Activated CD4-positive, alpha-beta memory T cell treated with anti-CD3 and anti-CD28 coated beads, Interleukin-2, amount 10 ng/mL, durations not matched to agents 7 days and 5 days (primary cell): ENCODE data around the gene IKZF3. TPM values are rescaled to one million over a fixed set of nuclear protein-coding genes. Genes with fewer than 3 reads are reported as not detected.
"Not testable (repeated sequence)": the region's sequence is repeated elsewhere in the genome, so short reads cannot be mapped to it uniquely, and the experiment has no call there.

ENCODE experiments used
- CTCF ChIA-PET: fragments of 350-600 bp; sonication (Branson Sonifier 250); formaldehyde crosslinking; loops from one replicate; lab custom pipeline; 2021; ENCODE audit warnings: antibody characterized with exemption, inconsistent platforms; lab: Charles Lee
- POLR2A ChIA-PET: fragments of 350-600 bp; sonication (Branson Sonifier 250); formaldehyde crosslinking; loops from one replicate; lab custom pipeline; 2021; ENCODE audit warnings: antibody characterized with exemption; lab: Charles Lee
- DNase-seq: peaks from one replicate; pipeline ENCODE4 v3.0.0-alpha.2; 2020
- H3K27ac Mint-ChIP-seq: one replicate; pipeline ENCODE4 v1.8.0; 2021; ENCODE audit warnings: mild to moderate bottlenecking, mixed read lengths
- H3K27me3 Mint-ChIP-seq: one replicate; pipeline ENCODE4 v1.8.0; 2021; ENCODE audit warnings: mixed read lengths
- H3K36me3 Mint-ChIP-seq: one replicate; pipeline ENCODE4 v1.8.0; 2021; ENCODE audit warnings: low read depth, mixed read lengths
- H3K4me1 Mint-ChIP-seq: one replicate; pipeline ENCODE4 v1.8.0; 2021; ENCODE audit warnings: mixed read lengths
- H3K4me3 Mint-ChIP-seq: one replicate; pipeline ENCODE4 v1.8.0; 2021; ENCODE audit warnings: mild to moderate bottlenecking, mixed read lengths
- H3K9me3 Mint-ChIP-seq: one replicate; pipeline ENCODE4 v1.8.0; 2021; ENCODE audit warnings: mixed read lengths
- total RNA-seq, 2 experiments: library from RNA; stranded (reverse); gene quantifications; one replicate each; pipeline ENCODE4 v1.2.3, GENCODE V29; 2021

Gene IKZF3
- total RNA-seq, 2 experiments from 2014 or later = 37.9 to 38.2 TPM

DNA sequence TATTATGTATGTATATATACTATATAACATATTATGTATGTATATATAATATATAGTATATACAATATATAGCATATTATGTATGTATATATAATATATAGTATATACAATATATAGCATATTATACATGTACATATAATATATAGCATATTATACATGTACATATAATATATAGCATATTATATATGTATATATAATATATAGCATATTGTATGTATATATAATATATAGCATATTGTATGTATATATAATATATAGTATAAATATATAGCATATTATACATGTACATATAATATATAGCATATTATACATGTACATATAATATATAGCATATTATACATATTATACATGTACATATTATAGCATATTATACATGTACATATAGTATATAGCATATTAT is 13.9 kb downstream of the IKZF3 start:
- H3K9me3 Mint-ChIP-seq, CTCF ChIA-PET, POLR2A ChIA-PET, DNase-seq, H3K4me3 Mint-ChIP-seq, H3K27me3 Mint-ChIP-seq, H3K27ac Mint-ChIP-seq: not testable (repeated sequence)
- H3K4me1 Mint-ChIP-seq = peaks cover 33% of the 10 kb centered on the region
- H3K36me3 Mint-ChIP-seq = peaks cover 16% of the 10 kb centered on the region

DNA sequence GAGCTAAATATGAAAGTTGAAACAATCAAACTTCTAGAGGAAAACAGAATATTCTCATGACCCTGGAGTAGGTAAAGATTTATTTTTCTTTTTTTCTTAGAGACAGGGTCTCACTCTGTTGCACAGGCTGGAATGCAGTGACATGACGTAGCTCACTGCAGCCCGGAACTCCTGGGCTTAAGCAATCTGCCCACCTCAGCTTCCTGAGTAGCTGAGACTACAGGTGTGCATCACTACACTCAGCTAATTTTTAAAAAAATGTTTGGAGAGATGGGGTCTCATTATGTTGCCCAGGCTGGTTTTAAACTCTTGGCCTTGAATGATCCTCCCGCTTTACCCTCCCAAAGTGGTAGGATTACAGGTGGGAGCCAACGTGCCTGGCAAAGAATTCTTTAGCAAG is 15.5 kb downstream of the IKZF3 start:
- no peak for DNase-seq
- Mint-ChIP-seq H3K4me3 (no peak overlapping the region), H3K4me1 (peaks cover 41% of the 10 kb centered on the region), H3K27me3 (no peaks in the 10 kb centered on the region), H3K27ac (no peak overlapping the region), H3K9me3 (no peaks in the 10 kb centered on the region), H3K36me3 (peaks cover 15% of the 10 kb centered on the region)
- ChIA-PET POLR2A (interaction anchor here (0.8 to 1.2 kb wide), 3 partner anchors 14 to 53 kb away, joined by 3 read pairs; no protein-coding TSS in a partner anchor), CTCF (interaction anchor here (0.6 to 1.5 kb wide), 2 partner anchors 25 to 227 kb away, joined by 5 to 6 read pairs; no protein-coding TSS in a partner anchor)

DNA sequence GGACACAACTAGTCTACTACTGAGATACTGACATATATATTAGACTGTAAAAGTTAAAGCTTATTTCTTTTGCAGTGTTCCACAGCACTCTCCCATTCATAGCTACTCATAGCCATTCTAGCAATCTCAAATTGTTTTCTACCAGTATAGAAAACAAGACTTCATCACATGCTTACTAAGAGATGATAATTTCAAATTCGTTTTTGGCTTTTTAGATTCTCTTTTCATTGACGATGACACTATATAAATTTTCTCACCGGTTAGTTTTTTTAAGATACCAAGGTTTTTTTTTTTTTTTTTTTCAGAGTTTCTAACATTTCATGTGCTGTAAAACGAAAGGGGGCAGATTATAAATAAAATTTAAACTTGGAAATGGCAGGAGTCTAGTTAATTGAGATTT is 17.9 kb downstream of the IKZF3 start:
- Mint-ChIP-seq H3K27me3 (no peaks in the 10 kb centered on the region), H3K4me1 (peaks cover 44% of the 10 kb centered on the region), H3K36me3 (peaks cover 19% of the 10 kb centered on the region), H3K4me3 (no peak overlapping the region), H3K9me3 (no peaks in the 10 kb centered on the region), H3K27ac (no peak overlapping the region)
- CTCF ChIA-PET = interaction anchor here (0.6 to 1.2 kb wide), 5 partner anchors 11 to 413 kb away, joined by 3 to 5 read pairs (median 4); partner anchors contain the start of genes MIEN1 and PSMD3
- POLR2A ChIA-PET = interaction anchor here (0.8 to 2.0 kb wide), 4 partner anchors 12 to 80 kb away, joined by 3 to 8 read pairs (median 3); no protein-coding TSS in a partner anchor
- no peak for DNase-seq

DNA sequence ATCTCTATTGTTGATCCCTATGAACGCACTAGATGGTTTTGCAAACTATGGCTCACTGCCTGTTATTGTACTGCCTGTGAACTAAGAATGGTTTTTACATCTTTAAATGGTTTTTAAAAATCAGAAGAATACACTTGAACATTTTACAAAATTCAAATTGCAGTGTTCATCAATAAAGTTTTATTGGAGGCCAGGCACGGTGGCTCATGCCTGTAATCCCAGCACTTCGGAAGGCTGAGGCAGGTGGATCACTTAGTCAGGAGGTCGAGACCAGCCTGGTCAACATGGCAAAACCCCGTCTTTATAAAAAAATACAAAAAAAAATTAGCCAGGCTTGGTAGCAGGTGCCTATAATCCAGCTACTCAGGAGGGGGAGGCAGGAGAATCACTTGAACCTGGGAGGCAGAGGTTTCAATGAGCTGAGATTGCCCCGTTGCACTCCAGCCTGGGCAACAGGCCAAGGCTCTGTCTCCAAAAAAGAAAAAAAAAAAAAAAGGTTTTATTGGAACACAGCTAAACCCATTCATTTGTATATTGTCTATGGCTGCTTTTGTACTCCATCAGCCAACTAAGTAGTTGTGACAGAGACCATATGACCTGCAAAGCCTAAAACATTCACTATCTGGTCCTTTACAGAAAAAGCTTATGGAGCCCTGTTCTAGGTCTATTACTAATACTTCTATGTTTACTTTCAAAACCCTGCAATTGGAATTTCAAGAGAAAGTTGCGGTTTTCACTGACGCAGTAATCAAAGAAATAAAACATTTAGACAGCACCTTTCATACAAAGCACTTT is 18.9 kb downstream of the IKZF3 start:
- POLR2A ChIA-PET = no interaction called here
- Mint-ChIP-seq H3K9me3 (no peaks in the 10 kb centered on the region), H3K27ac (no peak overlapping the region), H3K4me1 (peaks cover 47% of the 10 kb centered on the region), H3K36me3 (peaks cover 28% of the 10 kb centered on the region), H3K4me3 (no peak overlapping the region), H3K27me3 (no peaks in the 10 kb centered on the region)
- CTCF ChIA-PET = interaction anchor here (0.7 to 1.0 kb wide), 3 partner anchors 10 to 521 kb away, joined by 3 to 4 read pairs (median 3); no protein-coding TSS in a partner anchor
- no peak for DNase-seq

DNA sequence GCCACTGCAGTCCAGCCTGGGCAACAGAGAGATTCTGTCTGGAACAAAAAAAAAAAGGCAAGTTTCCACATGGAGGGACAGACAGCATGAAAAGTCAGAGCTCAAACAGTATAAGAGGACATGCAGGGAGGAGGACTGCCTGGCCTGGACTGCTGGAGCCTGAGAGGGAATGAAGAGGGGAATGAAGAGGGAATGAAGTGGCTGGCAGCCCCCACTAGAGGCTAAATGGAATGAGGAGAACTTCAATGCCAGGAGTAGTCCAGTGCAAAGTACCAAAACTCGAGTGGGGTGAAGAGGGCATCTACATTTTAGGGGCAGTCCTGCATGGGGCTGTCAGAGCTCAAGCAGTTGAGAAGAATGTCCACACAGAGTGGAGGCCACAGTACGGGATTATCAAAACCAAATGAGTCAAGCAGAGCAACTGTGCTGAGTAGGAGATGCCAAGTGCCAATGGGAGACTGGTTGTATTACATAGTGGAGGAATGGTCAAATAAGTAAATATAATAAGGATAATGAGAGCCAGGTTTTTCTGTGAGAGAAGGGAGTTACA is 22.9 kb downstream of the IKZF3 start:
- ChIA-PET POLR2A (no interaction called here), CTCF (no interaction called here)
- H3K27me3 Mint-ChIP-seq = no peaks in the 10 kb centered on the region
- H3K27ac Mint-ChIP-seq = no peak overlapping the region
- peaks cover 44% of the 10 kb centered on the region for H3K36me3 Mint-ChIP-seq
- no peak for DNase-seq
- H3K4me3 Mint-ChIP-seq = no peak overlapping the region
- H3K9me3 Mint-ChIP-seq = peaks cover 12% of the 10 kb centered on the region
- peaks cover 30% of the 10 kb centered on the region for H3K4me1 Mint-ChIP-seq

DNA sequence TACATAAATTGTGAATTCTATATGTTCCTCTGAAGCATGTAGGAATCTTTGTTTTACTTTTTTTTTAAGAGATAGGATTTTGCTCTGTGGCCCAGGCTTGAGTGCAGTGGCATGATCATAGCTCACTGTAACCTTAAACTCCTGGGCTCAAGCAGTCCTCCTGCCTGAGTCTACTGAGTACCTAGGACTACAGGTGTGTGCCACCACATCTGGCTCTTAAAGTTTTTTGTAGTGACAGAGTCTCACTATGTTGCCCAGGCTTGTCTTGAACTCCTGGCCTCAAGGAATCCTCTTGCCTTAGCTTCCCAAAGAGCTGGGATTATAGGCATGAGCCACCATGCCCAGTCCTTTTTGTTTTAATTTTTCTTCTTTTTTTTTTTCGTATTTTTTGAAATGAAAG is 25.3 kb downstream of the IKZF3 start:
- no peak for DNase-seq
- ChIA-PET CTCF (no interaction called here), POLR2A (no interaction called here)
- Mint-ChIP-seq H3K36me3 (peaks cover 54% of the 10 kb centered on the region), H3K4me1 (peaks cover 22% of the 10 kb centered on the region), H3K4me3 (no peak overlapping the region), H3K9me3 (peaks cover 23% of the 10 kb centered on the region), H3K27ac (no peak overlapping the region), H3K27me3 (no peaks in the 10 kb centered on the region)

DNA sequence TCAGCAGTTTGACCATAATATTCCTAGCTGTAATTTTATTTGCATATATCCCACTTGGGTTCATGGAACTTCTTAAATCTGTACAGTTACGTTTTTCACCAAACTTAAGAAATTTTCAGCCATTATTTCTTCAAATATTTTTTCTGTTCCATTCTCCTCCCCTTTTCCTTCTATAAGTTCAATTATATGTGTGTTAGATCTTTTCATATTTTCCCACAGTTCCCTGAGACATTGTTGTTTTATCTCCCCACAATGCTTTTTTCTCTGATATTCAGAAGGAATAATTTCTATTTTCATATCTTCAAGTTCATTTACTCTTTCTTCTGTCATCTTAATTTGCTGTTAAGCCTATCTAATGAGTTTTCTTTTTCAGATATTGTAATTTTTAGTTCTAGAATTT is 26.1 kb downstream of the IKZF3 start:
- CTCF ChIA-PET = no interaction called here

DNA sequence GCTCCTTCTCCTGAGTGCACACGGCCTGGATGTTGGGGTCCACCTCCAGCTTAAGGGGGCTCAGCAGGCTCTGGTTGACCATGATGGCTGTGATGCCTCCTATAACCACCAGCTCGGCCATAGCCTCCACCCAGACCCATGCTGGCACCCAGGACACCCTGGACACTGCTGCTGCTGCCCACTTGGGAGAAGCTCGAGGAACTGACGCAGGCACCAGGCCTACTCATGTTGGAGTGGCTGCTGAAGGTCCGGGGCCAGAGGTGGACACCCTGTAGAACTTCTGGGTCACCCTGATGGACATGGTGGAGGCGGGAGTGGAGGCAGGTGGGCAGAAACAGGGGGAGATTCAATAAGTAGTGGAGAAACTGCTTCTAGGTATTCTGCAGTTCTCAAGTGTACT is 28.0 kb downstream of the IKZF3 start:
- no peaks in the 10 kb centered on the region for H3K27me3 Mint-ChIP-seq
- H3K36me3 Mint-ChIP-seq = peaks cover 48% of the 10 kb centered on the region
- H3K9me3 Mint-ChIP-seq = peaks cover 23% of the 10 kb centered on the region
- no peak for DNase-seq
- H3K4me3 Mint-ChIP-seq = no peak overlapping the region
- POLR2A ChIA-PET = interaction anchor here (1.0 to 1.8 kb wide), 3 partner anchors 16 to 29 kb away, joined by 3 to 4 read pairs (median 4); no protein-coding TSS in a partner anchor
- CTCF ChIA-PET = no interaction called here
- H3K4me1 Mint-ChIP-seq = peaks cover 5% of the 10 kb centered on the region
- no peak overlapping the region for H3K27ac Mint-ChIP-seq

More for the DNA sequence above, 26.1 kb downstream of the IKZF3 start:
- no peak overlapping the region for H3K27ac Mint-ChIP-seq
- DNase-seq = no peak
- peaks cover 23% of the 10 kb centered on the region for H3K9me3 Mint-ChIP-seq
- no peak overlapping the region for H3K4me3 Mint-ChIP-seq
- POLR2A ChIA-PET = interaction anchor here (0.7 kb wide), 1 partner anchor 24 kb away, joined by 3 read pairs; no protein-coding TSS in a partner anchor
- peaks cover 54% of the 10 kb centered on the region for H3K36me3 Mint-ChIP-seq
- H3K27me3 Mint-ChIP-seq = no peaks in the 10 kb centered on the region
- peaks cover 14% of the 10 kb centered on the region for H3K4me1 Mint-ChIP-seq

DNA sequence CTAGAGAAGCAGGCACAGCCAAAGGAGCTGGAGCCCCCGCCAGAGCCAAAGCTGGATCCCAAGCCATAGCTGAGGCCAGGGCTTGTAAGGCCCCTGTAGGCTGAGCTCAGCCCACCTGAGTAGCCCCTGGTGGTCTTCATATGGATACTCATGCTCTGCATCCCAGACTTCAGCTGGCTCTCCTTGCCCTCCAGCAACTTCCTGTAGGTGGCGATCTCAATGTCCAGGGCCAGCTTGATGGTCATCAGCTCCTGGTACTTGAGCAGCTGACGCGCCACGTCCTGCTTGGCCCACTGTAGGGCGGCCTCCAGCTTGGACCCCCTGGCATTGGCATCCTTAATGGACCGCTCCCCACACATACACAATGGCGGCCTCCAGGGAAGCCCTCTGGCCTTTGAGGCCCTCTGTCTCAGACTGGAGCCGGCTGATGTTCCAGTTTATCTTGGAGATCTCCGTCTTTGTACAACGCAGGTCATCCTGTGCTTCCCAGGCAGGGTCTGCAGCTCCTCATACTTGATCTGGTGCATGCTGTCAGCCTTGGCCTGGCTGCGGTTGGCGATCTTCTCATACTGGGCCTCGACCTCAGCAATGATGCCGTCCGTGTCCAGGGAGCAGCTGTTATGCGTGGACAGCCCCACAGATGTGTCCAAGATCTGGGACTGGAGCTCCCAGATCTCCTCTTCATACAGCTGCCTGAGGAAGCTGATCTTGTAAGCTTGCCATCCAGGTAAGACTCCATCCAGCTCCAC is 28.9 kb downstream of the IKZF3 start:
- no peak for DNase-seq
- POLR2A ChIA-PET = interaction anchor here (1.0 to 1.8 kb wide), 4 partner anchors 12 to 28 kb away, joined by 3 to 4 read pairs (median 4); no protein-coding TSS in a partner anchor
- CTCF ChIA-PET = interaction anchor here (1.2 kb wide), 1 partner anchor 11 kb away, joined by 3 read pairs; no protein-coding TSS in a partner anchor
- no peak overlapping the region for H3K4me3 Mint-ChIP-seq
- H3K4me1 Mint-ChIP-seq = peaks cover 3% of the 10 kb centered on the region
- no peaks in the 10 kb centered on the region for H3K27me3 Mint-ChIP-seq
- H3K27ac Mint-ChIP-seq = no peak overlapping the region
- H3K9me3 Mint-ChIP-seq = peaks cover 23% of the 10 kb centered on the region
- peaks cover 44% of the 10 kb centered on the region for H3K36me3 Mint-ChIP-seq

DNA sequence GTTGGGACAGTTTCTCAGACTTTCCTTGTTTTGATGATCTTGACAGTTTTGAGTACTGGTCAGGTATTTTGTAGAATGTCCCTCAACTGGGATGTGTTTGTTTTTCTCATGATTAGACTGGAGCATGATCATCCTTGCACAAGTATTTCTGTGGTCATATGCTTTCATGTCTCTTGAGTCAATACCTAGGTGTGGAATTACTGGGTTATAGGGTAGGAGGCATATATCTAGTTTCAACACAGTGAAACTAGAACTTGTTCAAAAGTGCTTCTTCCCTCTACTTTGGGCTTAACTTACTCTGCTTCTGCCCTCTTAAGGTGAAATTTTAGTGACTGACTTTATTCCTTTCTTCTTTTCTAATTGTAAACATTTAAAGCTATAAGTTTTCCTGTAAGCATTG is 30.1 kb downstream of the IKZF3 start:
- no peak for DNase-seq
- H3K4me3 Mint-ChIP-seq = no peak overlapping the region
- peaks cover 37% of the 10 kb centered on the region for H3K36me3 Mint-ChIP-seq
- H3K27ac Mint-ChIP-seq = no peak overlapping the region
- H3K27me3 Mint-ChIP-seq = no peaks in the 10 kb centered on the region
- POLR2A ChIA-PET = interaction anchor here (0.7 to 1.1 kb wide), 2 partner anchors 8 to 64 kb away, joined by 3 read pairs; no protein-coding TSS in a partner anchor
- CTCF ChIA-PET = interaction anchor here (1.2 kb wide), 1 partner anchor 12 kb away, joined by 3 read pairs; no protein-coding TSS in a partner anchor
- H3K9me3 Mint-ChIP-seq = peaks cover 20% of the 10 kb centered on the region
- peaks cover 3% of the 10 kb centered on the region for H3K4me1 Mint-ChIP-seq

DNA sequence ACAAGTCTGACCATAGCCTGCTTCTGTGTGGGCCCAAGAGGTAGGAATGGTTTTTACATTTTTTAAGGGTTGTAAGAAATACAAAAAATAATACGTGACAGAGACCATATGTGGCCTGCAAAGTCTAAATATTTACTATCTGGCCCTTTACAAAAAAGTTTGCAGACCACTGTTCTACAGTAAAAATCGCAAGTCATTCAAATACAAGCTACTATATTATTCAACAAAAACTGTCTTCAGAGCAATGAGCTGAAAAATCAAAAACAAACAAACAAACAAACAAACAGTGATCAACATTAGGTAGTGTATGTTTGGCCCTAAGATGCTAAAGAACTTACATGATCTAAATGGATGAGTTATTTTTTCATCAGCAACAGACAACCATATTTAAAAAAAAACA is 32.5 kb downstream of the IKZF3 start:
- no peak for DNase-seq
- H3K4me1 Mint-ChIP-seq = peaks cover 3% of the 10 kb centered on the region
- POLR2A ChIA-PET = interaction anchor here (1.0 kb wide), 1 partner anchor 17 kb away, joined by 3 read pairs; no protein-coding TSS in a partner anchor
- H3K27ac Mint-ChIP-seq = no peak overlapping the region
- CTCF ChIA-PET = interaction anchor here (0.6 kb wide), 1 partner anchor 145 kb away, joined by 3 read pairs; no protein-coding TSS in a partner anchor
- H3K36me3 Mint-ChIP-seq = peaks cover 44% of the 10 kb centered on the region
- peaks cover 13% of the 10 kb centered on the region for H3K9me3 Mint-ChIP-seq
- H3K27me3 Mint-ChIP-seq = no peaks in the 10 kb centered on the region
- no peak overlapping the region for H3K4me3 Mint-ChIP-seq

DNA sequence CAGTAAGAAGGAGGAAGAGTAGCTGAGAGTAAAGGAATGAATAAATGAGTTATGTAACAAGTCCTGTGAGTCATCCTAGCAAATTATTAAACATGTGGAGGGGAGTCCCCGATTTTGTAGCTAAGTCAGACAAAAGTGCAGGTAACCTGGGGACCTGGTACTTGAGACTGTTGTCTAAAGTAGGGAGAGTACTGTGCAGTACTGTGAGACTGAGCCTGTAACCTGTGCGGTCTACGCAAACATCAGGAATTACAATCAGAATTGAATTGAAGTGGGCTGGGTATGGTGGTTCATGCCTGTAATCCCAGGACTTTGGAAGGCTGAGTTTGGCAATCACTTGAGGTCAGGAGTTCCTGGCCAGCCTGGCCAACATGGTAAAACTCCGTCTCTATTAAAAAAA is 35.7 kb downstream of the IKZF3 start:
- no peak for DNase-seq
- CTCF ChIA-PET = no interaction called here
- POLR2A ChIA-PET = no interaction called here
- H3K27ac Mint-ChIP-seq = no peak overlapping the region
- peaks cover 61% of the 10 kb centered on the region for H3K36me3 Mint-ChIP-seq
- peaks cover 24% of the 10 kb centered on the region for H3K9me3 Mint-ChIP-seq
- peaks cover 7% of the 10 kb centered on the region for H3K4me1 Mint-ChIP-seq
- no peaks in the 10 kb centered on the region for H3K27me3 Mint-ChIP-seq
- no peak overlapping the region for H3K4me3 Mint-ChIP-seq
